K562 (cell line): ENCODE results near the gene BRD4. TPM values are rescaled to one million over a fixed set of nuclear protein-coding genes. Genes with fewer than 3 reads are reported as not detected.

Experiments used
- ATF1 ChIP-seq, 2 experiments: fragments of 450-650 bp in 1 of 2; IDR thresholded peaks; 2 replicates each; pipeline ENCODE4 v1.6.1; 2016; ENCODE audit warnings: missing compliant biosample characterization in 1 of 2, missing genetic modification characterization in 1 of 2
- BDP1 ChIP-seq: IDR thresholded peaks from 3 replicates; pipeline ENCODE4 v1.6.1; 2011; ENCODE audit not compliant: insufficient read length, insufficient read depth
- BMI1 ChIP-seq: fragments of 150-350 bp; IDR thresholded peaks from 2 replicates; pipeline ENCODE4 v1.6.1; 2014; ENCODE audit warnings: low read length
- CEBPB ChIP-seq: fragments of 450-650 bp; IDR thresholded peaks from 2 replicates; pipeline ENCODE4 v1.6.1; 2016; ENCODE audit warnings: missing genetic modification characterization, missing compliant biosample characterization
- CGGBP1 ChIP-seq: fragments of 250-450 bp; sonication (Bioruptor Pico); IDR thresholded peaks from 2 replicates; pipeline ENCODE4 v1.9.0; 2021; ENCODE audit warnings: mild to moderate bottlenecking
- CHD2 ChIP-seq: IDR thresholded peaks from 2 replicates; pipeline ENCODE4 v1.6.1; 2011; ENCODE audit warnings: low read depth, low read length
- E4F1 ChIP-seq: fragments of 250-450 bp; sonication (Bioruptor Pico); IDR thresholded peaks from 2 replicates; pipeline ENCODE4 v1.5.0; 2021; ENCODE audit warnings: mild to moderate bottlenecking, borderline replicate concordance
- EGR1 ChIP-seq: fragments of 450-650 bp; conservative IDR thresholded peaks from 2 replicates; pipeline ENCODE4 v1.6.1; 2017; ENCODE audit warnings: mild to moderate bottlenecking
- FOXA1 ChIP-seq: fragments of 450-650 bp; IDR thresholded peaks from 2 replicates; pipeline ENCODE4 v1.6.1; 2016; ENCODE audit warnings: mild to moderate bottlenecking, borderline replicate concordance
- FOXA3 ChIP-seq, 2 experiments: fragments of 450-650 bp in 1 of 2; sonication (generic) in 1 of 2; formaldehyde crosslinking; IDR thresholded peaks in 1 of 2; conservative IDR thresholded peaks in 1 of 2; 2 replicates each; pipeline versions ENCODE4 v1.4.0 to v1.8.0; 2020 to 2022; ENCODE audit warnings: mild to moderate bottlenecking in 2 of 2, missing genetic modification reagents in 1 of 2
- FOXO4 ChIP-seq: fragments of 450-650 bp; formaldehyde crosslinking; IDR thresholded peaks from 2 replicates; pipeline ENCODE4 v1.4.0; 2020; ENCODE audit warnings: mild to moderate bottlenecking, moderate library complexity
- GABPA ChIP-seq: fragments of 200-800 bp; sonication (Bioruptor generic); conservative IDR thresholded peaks from 2 replicates; pipeline ENCODE4 v1.6.1; 2016; ENCODE audit warnings: low read depth, missing genetic modification characterization, missing compliant biosample characterization
- SIN3A ChIP-seq, 2 experiments: fragments of 150-350 bp in 1 of 2; IDR thresholded peaks; 2 replicates each; pipeline ENCODE4 v1.6.1; 2011 to 2016; ENCODE audit warnings: borderline replicate concordance in 2 of 2, low read depth in 2 of 2, low read length in 2 of 2, mild to moderate bottlenecking in 2 of 2, moderate library complexity in 2 of 2; ENCODE audit not compliant: control insufficient read depth in 1 of 2
- SRSF3 ChIP-seq: fragments of 200-400 bp; formaldehyde crosslinking; IDR thresholded peaks from 2 replicates; pipeline ENCODE4 v1.6.1; 2016; ENCODE audit warnings: mild to moderate bottlenecking, low read length, moderate library complexity; ENCODE audit not compliant: insufficient read depth
- ZFP30 ChIP-seq: fragments of 250-450 bp; sonication (Bioruptor Pico); IDR thresholded peaks from 2 replicates; pipeline ENCODE4 v1.8.0; 2022; ENCODE audit warnings: moderate library complexity, mild to moderate bottlenecking, inconsistent platforms, borderline replicate concordance
- ZNF518B ChIP-seq: fragments of 250-450 bp; sonication (Bioruptor Pico); IDR thresholded peaks from 2 replicates; pipeline ENCODE4 v1.5.0; 2021; ENCODE audit warnings: mild to moderate bottlenecking, moderate library complexity
- ZNF696 ChIP-seq: fragments of 250-450 bp; sonication (Bioruptor Pico); conservative IDR thresholded peaks from 2 replicates; pipeline ENCODE4 v1.4.0; 2020; ENCODE audit warnings: mild to moderate bottlenecking, moderate library complexity
- polyA plus RNA-seq, 8 experiments: library from polyadenylated mRNA; depleted of rRNA in 4 of 8; stranded (reverse) in 5 of 8; unstranded in 3 of 8; fragments of >200 nt; fragmentation: Nextera tagmentation in 2 of 8; fragmentation: Illumina TruSeq in 1 of 8; extraction: Ambion mirVana in 2 of 8; extraction: Trizol in 1 of 8; gene quantifications; 2 replicates each; pipeline versions ENCODE4 v1.2.1 to v1.2.3, GENCODE V29; 2011 to 2014; ENCODE audit warnings: inconsistent platforms in 1 of 8, missing spikeins in 1 of 8
- total RNA-seq, 7 experiments: library from RNA; depleted of rRNA in 6 of 7; stranded (reverse); fragments of >200 nt in 6 of 7; fragmentation: Illumina TruSeq in 2 of 7; extraction: Trizol in 2 of 7; gene quantifications; 2 replicates each; pipeline versions ENCODE4 v1.2.1 to v1.2.3, GENCODE V29; 2011 to 2021; ENCODE audit warnings: low replicate concordance in 1 of 7

Gene BRD4
- total and polyA plus RNA-seq, 9 of the 15 experiments (the other 6 are each of a cell fraction or from before 2014, with no cell fraction given): 1.8 to 105 (median 15.6) TPM

- TF ChIP-seq ZNF518B (CRISPR knock-in tag) (no peak), FOXO4 (CRISPR knock-in tag) (no peak), FOXA3 (CRISPR knock-in tag; conservative IDR thresholded peaks at IDR 0.05 in 1 of 2, IDR thresholded peaks at IDR 0.05 in 1 of 2) (no peak), FOXA1 (no peak), CGGBP1 (CRISPR knock-in tag) (no peak), EGR1 (no peak), SRSF3 (no peak), ATF1 (CRISPR knock-in tag; IDR thresholded peaks at IDR 0.05) (no peak), ATF1 (tag; IDR thresholded peaks at IDR 0.05) (0 out of 2 replicates have a peak, but pooled peaks have one; percentile 24), CHD2 (no peak), CEBPB (tag) (no peak), BDP1 (no peak), BMI1 (no peak), E4F1 (CRISPR knock-in tag) (no peak), GABPA (0 out of 2 replicates have a peak, but pooled peaks have one; percentile 4), ZFP30 (CRISPR knock-in tag) (no peak), SIN3A (IDR thresholded peaks at IDR 0.05; ENCODE audit: borderline replicate concordance in 2 of 2, control insufficient read depth in 1 of 2, low read depth in 2 of 2, low read length in 2 of 2) (no peak), ZNF696 (CRISPR knock-in tag) (no peak)
These were observed 108.5 kb downstream of the BRD4 start (continued) for GRCh38 chr19:15223649-15224361.
